Hypothalamus (tissue), 51 donors: ENCODE results near the gene ADGRA1.
A peak's percentile ranks its signal among the peaks of the same experiment; 100 is the strongest.
"Not testable (repeated sequence)": the region's sequence is repeated elsewhere in the genome, so short reads cannot be mapped to it uniquely, and the experiment has no call there.

Experiments
- DNase-seq, 51 donors: peaks; one replicate each; lab custom pipeline; 2025; lab: John Stamatoyannopoulos, UW

Gene ADGRA1

GRCh38 chr10:133125901-133126300 is 38.2 kb downstream of the ADGRA1 start:
- DNase-seq = no peak

- DNase-seq = no peak
Measured at GRCh38 chr10:133126431-133127290, 38.9 kb downstream of the ADGRA1 start.

- DNase-seq = peak in 1 of 51 donors; percentile 10
Measured at GRCh38 chr10:133127291-133128125, 39.8 kb downstream of the ADGRA1 start.

GRCh38 chr10:133128126-133129070 is 40.7 kb downstream of the ADGRA1 start:
- no peak for DNase-seq

GRCh38 chr10:133129071-133129858 is 41.5 kb downstream of the ADGRA1 start:
- DNase-seq = no peak

GRCh38 chr10:133129859-133130495 is 42.3 kb downstream of the ADGRA1 start:
- DNase-seq = no peak

- DNase-seq = no peak
Measured at GRCh38 chr10:133130602-133131001, 42.9 kb downstream of the ADGRA1 start.

GRCh38 chr10:133131053-133131452 is 43.3 kb downstream of the ADGRA1 start:
- DNase-seq = no peak

GRCh38 chr10:133131734-133132472 is 44.2 kb downstream of the ADGRA1 start:
- DNase-seq = no peak

GRCh38 chr10:133132473-133133291 is 45.0 kb downstream of the ADGRA1 start:
- DNase-seq = no peak

- DNase-seq = no peak
Measured at GRCh38 chr10:133133471-133134231, 45.9 kb downstream of the ADGRA1 start.

GRCh38 chr10:133134411-133135115 is 46.8 kb downstream of the ADGRA1 start:
- no peak for DNase-seq

GRCh38 chr10:133135116-133135465 is 47.4 kb downstream of the ADGRA1 start:
- DNase-seq = no peak

- not testable (repeated sequence) for DNase-seq
Measured at GRCh38 chr10:133137486-133138145, 49.9 kb downstream of the ADGRA1 start.

GRCh38 chr10:133139551-133140065 is 51.9 kb downstream of the ADGRA1 start:
- no peak for DNase-seq
